Trophoblast cell (in vitro differentiated cells and primary cell): ENCODE results near the gene GSTM5.

Experiments
- DNase-seq, 2 donors: peaks; one replicate each; pipeline ENCODE4 v3.0.0-alpha.2; 2016
- H2AFZ ChIP-seq: 2 replicates; pipeline ENCODE4 v1.6.1; 2013; ENCODE audit warnings: low read length, moderate library complexity, mild to moderate bottlenecking; ENCODE audit not compliant: insufficient read depth, poor library complexity
- H2AK5ac ChIP-seq: 2 replicates; pipeline ENCODE4 v1.6.1; 2013; ENCODE audit warnings: mild to moderate bottlenecking, low read length
- H2BK120ac ChIP-seq: 2 replicates; pipeline ENCODE4 v1.6.1; 2013; ENCODE audit warnings: low read length, mild to moderate bottlenecking, moderate library complexity; ENCODE audit not compliant: insufficient read depth, poor library complexity
- H2BK12ac ChIP-seq: 2 replicates; pipeline ENCODE4 v1.6.1; 2013; ENCODE audit warnings: mild to moderate bottlenecking, low read length, moderate library complexity
- H2BK5ac ChIP-seq: 2 replicates; pipeline ENCODE4 v1.6.1; 2013; ENCODE audit warnings: low read length, low read depth, moderate library complexity, mild to moderate bottlenecking; ENCODE audit not compliant: poor library complexity
- H3K14ac ChIP-seq: 2 replicates; pipeline ENCODE4 v1.6.1; 2013; ENCODE audit warnings: mild to moderate bottlenecking, low read length
- H3K18ac ChIP-seq: 2 replicates; pipeline ENCODE4 v1.6.1; 2013; ENCODE audit warnings: mild to moderate bottlenecking, low read length
- H3K23ac ChIP-seq: 2 replicates; pipeline ENCODE4 v1.6.1; 2013; ENCODE audit warnings: low read length
- H3K27ac ChIP-seq: 2 replicates; pipeline ENCODE4 v1.5.1; 2013; ENCODE audit warnings: low read depth, mild to moderate bottlenecking, inconsistent platforms, low read length, moderate library complexity
- H3K27me3 ChIP-seq: 2 replicates; pipeline ENCODE4 v1.6.1; 2013; ENCODE audit warnings: inconsistent platforms, mild to moderate bottlenecking, low read length, moderate library complexity; ENCODE audit not compliant: insufficient read depth
- H3K36me3 ChIP-seq, 2 experiments: 1 replicate in 1 of 2; 2 replicates in 1 of 2; pipeline ENCODE4 v1.6.1; 2013; ENCODE audit warnings: low read length in 2 of 2, mild to moderate bottlenecking in 2 of 2, moderate library complexity in 1 of 2; ENCODE audit not compliant: insufficient read depth in 2 of 2, control insufficient read depth in 1 of 2
- H3K4ac ChIP-seq: 2 replicates; pipeline ENCODE4 v1.6.1; 2013; ENCODE audit warnings: low read depth, mild to moderate bottlenecking, low read length, moderate library complexity
- H3K4me1 ChIP-seq, 2 experiments: 1 replicate in 1 of 2; 2 replicates in 1 of 2; pipeline ENCODE4 v1.6.1; 2013; ENCODE audit warnings: low read length in 2 of 2, mild to moderate bottlenecking in 2 of 2, moderate library complexity in 1 of 2; ENCODE audit not compliant: insufficient read depth in 2 of 2, control insufficient read depth in 1 of 2
- H3K4me2 ChIP-seq: 2 replicates; pipeline ENCODE4 v1.6.1; 2013; ENCODE audit warnings: inconsistent platforms, mild to moderate bottlenecking, low read length, moderate library complexity
- H3K4me3 ChIP-seq: 2 replicates; pipeline ENCODE4 v1.5.1; 2013; ENCODE audit warnings: mild to moderate bottlenecking, low read depth, low read length, inconsistent platforms
- H3K79me1 ChIP-seq: one replicate; pipeline ENCODE4 v1.6.1; 2013; ENCODE audit warnings: low read length
- H3K79me2 ChIP-seq: 2 replicates; pipeline ENCODE4 v1.6.1; 2013; ENCODE audit warnings: low read length, mild to moderate bottlenecking; ENCODE audit not compliant: control insufficient read depth, insufficient read depth, poor library complexity
- H3K9ac ChIP-seq: 2 replicates; pipeline ENCODE4 v1.6.1; 2013; ENCODE audit warnings: mild to moderate bottlenecking, low read length
- H3K9me3 ChIP-seq: 2 replicates; pipeline ENCODE4 v1.6.1; 2013; ENCODE audit warnings: low read depth, mild to moderate bottlenecking, control low read depth, inconsistent platforms, low read length; ENCODE audit not compliant: insufficient read depth
- H4K12ac ChIP-seq: 2 replicates; pipeline ENCODE4 v1.6.1; 2013; ENCODE audit warnings: low read depth, mild to moderate bottlenecking, low read length, moderate library complexity
- H4K8ac ChIP-seq: 2 replicates; pipeline ENCODE4 v1.6.1; 2013; ENCODE audit warnings: low read depth, mild to moderate bottlenecking, low read length, moderate library complexity
- H4K91ac ChIP-seq: one replicate; pipeline ENCODE4 v1.6.1; 2013; ENCODE audit warnings: low read depth, mild to moderate bottlenecking, low read length, moderate library complexity
- WGBS: extraction: QIAGEN DNeasy Blood & Tissue Kit; methylation state at CpG from one replicate; pipeline ENCODE4 v1.1.7; 2013; ENCODE audit warnings: missing lambda C conversion rate; ENCODE audit not compliant: insufficient read length, insufficient coverage; ENCODE audit errors: extremely low coverage; 5-methylcytosine and 5-hydroxymethylcytosine counted together

The GSTM5 gene

DNA sequence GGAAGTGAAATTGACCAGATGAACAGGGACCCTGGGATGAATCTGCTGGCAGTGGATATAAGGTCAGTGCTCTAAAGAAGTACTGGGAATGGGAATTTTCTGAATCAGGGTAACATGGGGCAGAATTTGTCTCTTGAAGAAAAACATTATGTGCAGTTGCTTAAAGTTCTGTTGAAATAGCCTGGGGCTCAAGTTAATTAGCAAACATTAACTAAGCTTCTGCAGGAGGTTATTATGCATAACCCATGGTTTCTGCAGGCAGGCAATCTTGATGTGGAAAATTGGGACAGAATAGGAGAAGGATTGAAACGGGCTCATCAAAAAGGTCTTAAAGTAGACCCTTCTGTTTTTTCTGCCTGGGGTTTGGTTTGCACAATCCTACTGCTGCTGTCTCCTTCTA is 14.0 kb downstream of the GSTM5 start:
- Histone ChIP-seq H3K9ac (no peak overlapping the region), H2BK12ac (no peak overlapping the region), H3K27ac (peak overlapping the region; percentile 71), H4K8ac (no peak overlapping the region), H3K79me2 (no peaks in the 10 kb centered on the region), H3K4me3 (no peak overlapping the region), H3K23ac (no peak overlapping the region), H3K18ac (no peak overlapping the region), H4K91ac (no peak overlapping the region), H2AK5ac (no peak overlapping the region), H3K4me1 (peaks cover 10 to 22% of the 10 kb centered on the region in 2 experiments), H2BK5ac (no peak overlapping the region), H3K4me2 (no peak overlapping the region), H3K27me3 (no peaks in the 10 kb centered on the region), H4K12ac (no peak overlapping the region), H2AFZ (no peak overlapping the region), H3K9me3 (peaks cover 7% of the 10 kb centered on the region), H3K14ac (no peak overlapping the region), H3K4ac (no peak overlapping the region), H3K36me3 (peaks cover 0 to 4% of the 10 kb centered on the region in 2 experiments), H2BK120ac (peak overlapping the region; percentile 46), H3K79me1 (peaks cover 8% of the 10 kb centered on the region)
- no peak for DNase-seq
- WGBS = no CpG with 5 or more reads among the region's 1 CpG

GRCh38 chr1:109726728-109727373 is 14.8 kb downstream of the GSTM5 start:
- Histone ChIP-seq H2BK5ac (no peak overlapping the region), H3K18ac (no peak overlapping the region), H3K27me3 (no peaks in the 10 kb centered on the region), H3K36me3 (peaks cover 0 to 4% of the 10 kb centered on the region in 2 experiments), H4K8ac (no peak overlapping the region), H3K9ac (no peak overlapping the region), H4K12ac (no peak overlapping the region), H3K4me2 (no peak overlapping the region), H3K4me1 (peaks cover 15 to 27% of the 10 kb centered on the region in 2 experiments), H2BK12ac (no peak overlapping the region), H3K9me3 (peaks cover 9% of the 10 kb centered on the region), H2AFZ (no peak overlapping the region), H3K79me2 (no peaks in the 10 kb centered on the region), H4K91ac (no peak overlapping the region), H2AK5ac (no peak overlapping the region), H3K79me1 (peaks cover 15% of the 10 kb centered on the region), H3K4me3 (no peak overlapping the region), H3K23ac (no peak overlapping the region), H3K14ac (no peak overlapping the region), H2BK120ac (no peak overlapping the region), H3K27ac (no peak overlapping the region), H3K4ac (no peak overlapping the region)
- no peak for DNase-seq
- WGBS = no CpG with 5 or more reads among the region's 12 CpGs

DNA sequence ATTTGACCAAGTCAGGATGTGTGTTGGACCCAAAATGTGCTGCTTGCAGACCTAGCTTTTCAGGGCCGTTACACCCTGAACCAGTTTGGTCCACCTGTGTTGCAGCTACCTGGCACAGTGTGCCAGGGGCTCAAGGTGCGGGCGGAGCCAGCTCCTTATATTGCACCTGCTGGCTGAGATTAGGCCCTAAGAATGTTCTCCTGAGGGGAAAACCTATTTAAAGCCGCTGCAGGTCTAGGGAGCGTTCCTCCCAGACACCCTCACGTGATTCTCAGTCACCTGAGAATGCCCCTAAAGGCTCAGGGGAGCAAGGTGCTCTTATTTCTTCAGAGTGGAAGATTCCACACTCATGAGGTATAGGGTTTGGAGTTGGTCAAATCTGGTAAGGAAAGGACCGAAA is 16.8 kb downstream of the GSTM5 start:
- Histone ChIP-seq H2BK120ac (no peak overlapping the region), H3K23ac (no peak overlapping the region), H3K27ac (no peak overlapping the region), H2AFZ (no peak overlapping the region), H2AK5ac (peak overlapping the region; percentile 79), H2BK12ac (peak overlapping the region; percentile 82), H3K14ac (peak overlapping the region; percentile 34), H4K12ac (peak overlapping the region; percentile 56), H3K4ac (no peak overlapping the region), H3K36me3 (peaks cover 0 to 4% of the 10 kb centered on the region in 2 experiments), H3K4me1 (peaks cover 19 to 36% of the 10 kb centered on the region in 2 experiments), H3K79me2 (no peaks in the 10 kb centered on the region), H2BK5ac (peak overlapping the region; percentile 20), H4K91ac (peak overlapping the region; percentile 56), H3K27me3 (no peaks in the 10 kb centered on the region), H3K18ac (no peak overlapping the region), H3K4me2 (no peak overlapping the region), H3K4me3 (no peak overlapping the region), H4K8ac (no peak overlapping the region), H3K9me3 (peaks cover 9% of the 10 kb centered on the region), H3K79me1 (peaks cover 19% of the 10 kb centered on the region), H3K9ac (no peak overlapping the region)
- WGBS = no CpG with 5 or more reads among the region's 7 CpGs
- no peak for DNase-seq

- Histone ChIP-seq H3K23ac (no peak overlapping the region), H2BK120ac (peak overlapping the region; percentile 64), H3K27ac (peak overlapping the region; percentile 53), H2AK5ac (no peak overlapping the region), H3K79me2 (no peaks in the 10 kb centered on the region), H3K36me3 (peaks cover 0 to 4% of the 10 kb centered on the region in 2 experiments), H4K8ac (no peak overlapping the region), H2AFZ (no peak overlapping the region), H2BK12ac (peak overlapping the region; percentile 66), H3K9ac (no peak overlapping the region), H4K12ac (no peak overlapping the region), H2BK5ac (peak overlapping the region; percentile 81), H3K9me3 (peaks cover 7% of the 10 kb centered on the region), H3K79me1 (peaks cover 16% of the 10 kb centered on the region), H3K18ac (no peak overlapping the region), H3K4me1 (peaks cover 19 to 35% of the 10 kb centered on the region in 2 experiments), H3K14ac (no peak overlapping the region), H3K4ac (no peak overlapping the region), H3K27me3 (no peaks in the 10 kb centered on the region), H3K4me3 (no peak overlapping the region), H3K4me2 (no peak overlapping the region), H4K91ac (peak overlapping the region; percentile 66)
- DNase-seq = peak; percentile 24 to 47
- WGBS = no CpG with 5 or more reads among the region's 6 CpGs
Measured at GRCh38 chr1:109730666-109731065, 18.6 kb downstream of the GSTM5 start.
